Liver (tissue), 9 donors: Measurements from ENCODE around the gene PPP1R14C. TPM values are rescaled to one million over a fixed set of nuclear protein-coding genes. Genes with fewer than 3 reads are reported as not detected.
"Not testable (repeated sequence)": the region's sequence is repeated elsewhere in the genome, so short reads cannot be mapped to it uniquely, and the experiment has no call there.

Source experiments
- DNase-seq: peaks from one replicate; pipeline ENCODE4 v3.0.0-alpha.2; 2017; ENCODE audit warnings: low spot score
- H3K27ac ChIP-seq, 2 donors: one replicate each; pipeline ENCODE4 v1.7.0; 2013; ENCODE audit warnings: inconsistent platforms in 2 of 2, low read length in 2 of 2, control low read depth in 1 of 2, low read depth in 1 of 2, mild to moderate bottlenecking in 1 of 2
- H3K27me3 ChIP-seq, 4 donors: one replicate each; pipeline versions ENCODE4 v1.6.1 to v1.7.0; 2013; ENCODE audit warnings: low read length in 3 of 4, inconsistent platforms in 1 of 4, mild to moderate bottlenecking in 1 of 4, moderate library complexity in 1 of 4; ENCODE audit not compliant: control insufficient read depth in 4 of 4, insufficient read depth in 4 of 4
- H3K36me3 ChIP-seq, 4 donors: one replicate each; pipeline versions ENCODE4 v1.6.1 to v1.7.0; 2013; ENCODE audit warnings: low read length in 3 of 4, mild to moderate bottlenecking in 3 of 4, low read depth in 1 of 4, moderate library complexity in 1 of 4; ENCODE audit not compliant: control insufficient read depth in 4 of 4, insufficient read depth in 3 of 4
- H3K4me1 ChIP-seq, 4 donors: one replicate each; pipeline versions ENCODE4 v1.6.1 to v1.7.0; 2013; ENCODE audit warnings: low read length in 3 of 4, mild to moderate bottlenecking in 3 of 4, moderate library complexity in 1 of 4; ENCODE audit not compliant: control insufficient read depth in 4 of 4, insufficient read depth in 4 of 4
- H3K4me3 ChIP-seq, 3 donors: one replicate each; pipeline versions ENCODE4 v1.6.1 to v1.7.0; 2013; ENCODE audit warnings: low read length in 3 of 3, control low read depth in 1 of 3, low read depth in 1 of 3, mild to moderate bottlenecking in 1 of 3
- H3K9ac ChIP-seq, 2 donors: one replicate each; pipeline ENCODE4 v1.7.0; 2013; ENCODE audit warnings: low read length in 2 of 2, mild to moderate bottlenecking in 2 of 2, moderate library complexity in 2 of 2, control low read depth in 1 of 2, low read depth in 1 of 2
- H3K9me3 ChIP-seq, 4 donors: one replicate each; pipeline versions ENCODE4 v1.6.1 to v1.7.0; 2013; ENCODE audit warnings: low read length in 3 of 4; ENCODE audit not compliant: control insufficient read depth in 4 of 4
- ATF3 ChIP-seq: IDR thresholded peaks from 2 replicates; pipeline ENCODE4 v1.6.1; 2016; ENCODE audit warnings: antibody characterized with exemption
- CTCF ChIP-seq: fragments of 150-350 bp; IDR thresholded peaks from 2 replicates; pipeline ENCODE4 v1.5.1; 2017; ENCODE audit warnings: improper control_type of control experiment, low read depth, low read length; ENCODE audit not compliant: missing input control
- EGR1 ChIP-seq, 2 donors: IDR thresholded peaks; 2 replicates each; pipeline ENCODE4 v1.6.1; 2016 to 2018; ENCODE audit warnings: antibody characterized with exemption in 2 of 2, low read depth in 2 of 2
- FOXA1 ChIP-seq: IDR thresholded peaks from 2 replicates; pipeline ENCODE4 v1.6.1; 2016; ENCODE audit warnings: antibody characterized with exemption
- FOXA2 ChIP-seq: IDR thresholded peaks from 2 replicates; pipeline ENCODE4 v1.6.1; 2016; ENCODE audit warnings: antibody characterized with exemption
- GABPA ChIP-seq, 2 donors: IDR thresholded peaks in 1 of 2; conservative IDR thresholded peaks in 1 of 2; 2 replicates each; pipeline ENCODE4 v1.6.1; 2016; ENCODE audit warnings: antibody characterized with exemption in 2 of 2, mild to moderate bottlenecking in 1 of 2, moderate library complexity in 1 of 2
- HNF4A ChIP-seq, 2 donors: conservative IDR thresholded peaks; 2 replicates each; pipeline ENCODE4 v1.6.1; 2016; ENCODE audit warnings: antibody characterized with exemption in 2 of 2, mild to moderate bottlenecking in 2 of 2
- HNF4G ChIP-seq: IDR thresholded peaks from 2 replicates; pipeline ENCODE4 v1.6.1; 2016; ENCODE audit warnings: antibody characterized with exemption
- JUND ChIP-seq, 2 donors: IDR thresholded peaks; 2 replicates each; pipeline ENCODE4 v1.6.1; 2016; ENCODE audit warnings: antibody characterized with exemption in 2 of 2
- MAX ChIP-seq: IDR thresholded peaks from 2 replicates; pipeline ENCODE4 v1.6.1; 2016; ENCODE audit warnings: antibody characterized with exemption
- NR2F2 ChIP-seq: IDR thresholded peaks from 2 replicates; pipeline ENCODE4 v1.6.1; 2016; ENCODE audit warnings: antibody characterized with exemption
- RAD21 ChIP-seq, 2 donors: IDR thresholded peaks; 2 replicates each; pipeline ENCODE4 v1.6.1; 2016; ENCODE audit warnings: antibody characterized with exemption in 2 of 2, mild to moderate bottlenecking in 2 of 2
- REST ChIP-seq: IDR thresholded peaks from 2 replicates; pipeline ENCODE4 v1.6.1; 2016; ENCODE audit warnings: antibody characterized with exemption, mild to moderate bottlenecking
- RXRA ChIP-seq, 2 donors: IDR thresholded peaks; 2 replicates each; pipeline ENCODE4 v1.6.1; 2017 to 2018; ENCODE audit warnings: antibody characterized with exemption in 2 of 2, mild to moderate bottlenecking in 1 of 2
- SP1 ChIP-seq: IDR thresholded peaks from 2 replicates; pipeline ENCODE4 v1.6.1; 2018; ENCODE audit warnings: antibody characterized with exemption, mild to moderate bottlenecking
- TAF1 ChIP-seq: conservative IDR thresholded peaks from 2 replicates; pipeline ENCODE4 v1.6.1; 2016; ENCODE audit warnings: antibody characterized with exemption, mild to moderate bottlenecking
- YY1 ChIP-seq: IDR thresholded peaks from 2 replicates; pipeline ENCODE4 v1.6.1; 2016; ENCODE audit warnings: antibody characterized with exemption, mild to moderate bottlenecking
- ZBTB33 ChIP-seq: IDR thresholded peaks from 2 replicates; pipeline ENCODE4 v1.6.1; 2016; ENCODE audit warnings: antibody characterized with exemption
- WGBS: extraction: QIAGEN DNeasy Blood & Tissue Kit; methylation state at CpG from one replicate; pipeline ENCODE4 v1.1.7; 2013; 5-methylcytosine and 5-hydroxymethylcytosine counted together
- polyA plus RNA-seq, 2 donors: library from polyadenylated mRNA; stranded (reverse) in 1 of 2; unstranded in 1 of 2; fragments of 200-250 nt in 1 of 2; fragments of >200 nt in 1 of 2; fragmentation: Nextera tagmentation in 1 of 2; extraction: Ambion mirVana in 1 of 2; gene quantifications; one replicate each; pipeline versions ENCODE4 v1.2.1 to v1.2.3, GENCODE V29; 2013 to 2015
- total RNA-seq, 2 donors: library from RNA; depleted of rRNA; stranded (reverse); fragments of >200 nt; gene quantifications; one replicate each; pipeline ENCODE4 v1.2.3, GENCODE V29; 2014
- donor health status: healthy.
- donor health status: healthy.
- donor health status: healthy.
- donor health status: healthy.
- donor health status: healthy.

Gene PPP1R14C
- total and polyA plus RNA-seq, 4 donors: 0.05 TPM; not detected in 3

- TF ChIP-seq ZBTB33: no peak
Observed at GRCh38 chr6:150133686-150134085, 9.2 kb upstream of the PPP1R14C start (continued).

GRCh38 chr6:150134280-150134920 lies 8.4 kb upstream of the PPP1R14C start:
- Histone ChIP-seq H3K9me3 (peaks cover 0 to 5% (median 3%) of the 10 kb centered on the region in 4 donors), H3K27me3 (peaks cover 0 to 4% (median 1%) of the 10 kb centered on the region in 4 donors), H3K36me3 (no peaks in the 10 kb centered on the region), H3K9ac (no peak overlapping the region), H3K27ac (no peak overlapping the region), H3K4me1 (no peaks in the 10 kb centered on the region), H3K4me3 (no peak overlapping the region)
- 80% methylated on average over 7 of the region's 7 CpGs for WGBS
- DNase-seq: no peak
- no peak for TF ChIP-seq REST
- TF ChIP-seq GABPA (IDR thresholded peaks at IDR 0.05 in 1 of 2, conservative IDR thresholded peaks at IDR 0.05 in 1 of 2): no peak
- TF ChIP-seq FOXA1: no peak
- TF ChIP-seq RXRA (IDR thresholded peaks at IDR 0.05): no peak
- TF ChIP-seq JUND (IDR thresholded peaks at IDR 0.05): no peak
- no peak for TF ChIP-seq YY1
- no peak for TF ChIP-seq EGR1 (IDR thresholded peaks at IDR 0.05; ENCODE audit: low read depth in 2 of 2)
- TF ChIP-seq TAF1: no peak
- TF ChIP-seq FOXA2: no peak
- TF ChIP-seq SP1: no peak
- TF ChIP-seq HNF4A (conservative IDR thresholded peaks at IDR 0.05): no peak
- TF ChIP-seq MAX: no peak
- TF ChIP-seq NR2F2: no peak
- no peak for TF ChIP-seq CTCF
- no peak for TF ChIP-seq ZBTB33
- no peak for TF ChIP-seq HNF4G
- no peak for TF ChIP-seq ATF3
- TF ChIP-seq RAD21 (IDR thresholded peaks at IDR 0.05): no peak

- H3K27me3 ChIP-seq: peaks cover 2 to 11% (median 5%) of the 10 kb centered on the region in 4 donors
- not testable (repeated sequence) for H3K9me3 ChIP-seq, H3K27ac ChIP-seq, H3K4me1 ChIP-seq, H3K4me3 ChIP-seq, H3K9ac ChIP-seq, DNase-seq, H3K36me3 ChIP-seq
- WGBS: 48% methylated on average over 3 of the region's 3 CpGs
Observed at GRCh38 chr6:150137711-150138110, 5.1 kb upstream of the PPP1R14C start.
